Neural crest cell (in vitro differentiated cells): ENCODE results near the gene JPH4. TPM values are rescaled to one million over a fixed set of nuclear protein-coding genes. Genes with fewer than 3 reads are reported as not detected.

Experiments used
- DNase-seq: peaks from one replicate; pipeline ENCODE4 v3.0.0; 2021; ENCODE audit warnings: low read depth, mixed read lengths, low spot score
- H3K27ac Mint-ChIP-seq: one replicate; pipeline ENCODE4 v1.8.0; 2021; ENCODE audit warnings: mild to moderate bottlenecking, mixed read lengths; ENCODE audit not compliant: unreplicated experiment
- H3K27me3 Mint-ChIP-seq: 2 replicates; pipeline ENCODE4 v1.8.0; 2021; ENCODE audit warnings: low read depth, mild to moderate bottlenecking, mixed read lengths
- H3K36me3 Mint-ChIP-seq: 2 replicates; pipeline ENCODE4 v1.8.0; 2021; ENCODE audit warnings: low read depth, mild to moderate bottlenecking, mixed read lengths
- H3K4me1 Mint-ChIP-seq: 2 replicates; pipeline ENCODE4 v1.8.0; 2021; ENCODE audit warnings: mixed read lengths
- H3K4me3 Mint-ChIP-seq: one replicate; pipeline ENCODE4 v1.8.0; 2021; ENCODE audit warnings: mild to moderate bottlenecking, mixed read lengths
- H3K9me3 Mint-ChIP-seq: 2 replicates; pipeline ENCODE4 v1.8.0; 2021; ENCODE audit warnings: mixed read lengths
- CTCF ChIP-seq: fragments of 200-600 bp; sonication (generic); conservative IDR thresholded peaks from 2 replicates; pipeline ENCODE4 v1.5.0; 2021; ENCODE audit warnings: antibody characterized with exemption, mild to moderate bottlenecking
- total RNA-seq: library from RNA; stranded (reverse); gene quantifications from 2 replicates; pipeline ENCODE4 v1.2.1, GENCODE V29; 2021

JPH4 gene
- total RNA-seq, 1 donor from 2014 or later = 1.4 TPM

DNA sequence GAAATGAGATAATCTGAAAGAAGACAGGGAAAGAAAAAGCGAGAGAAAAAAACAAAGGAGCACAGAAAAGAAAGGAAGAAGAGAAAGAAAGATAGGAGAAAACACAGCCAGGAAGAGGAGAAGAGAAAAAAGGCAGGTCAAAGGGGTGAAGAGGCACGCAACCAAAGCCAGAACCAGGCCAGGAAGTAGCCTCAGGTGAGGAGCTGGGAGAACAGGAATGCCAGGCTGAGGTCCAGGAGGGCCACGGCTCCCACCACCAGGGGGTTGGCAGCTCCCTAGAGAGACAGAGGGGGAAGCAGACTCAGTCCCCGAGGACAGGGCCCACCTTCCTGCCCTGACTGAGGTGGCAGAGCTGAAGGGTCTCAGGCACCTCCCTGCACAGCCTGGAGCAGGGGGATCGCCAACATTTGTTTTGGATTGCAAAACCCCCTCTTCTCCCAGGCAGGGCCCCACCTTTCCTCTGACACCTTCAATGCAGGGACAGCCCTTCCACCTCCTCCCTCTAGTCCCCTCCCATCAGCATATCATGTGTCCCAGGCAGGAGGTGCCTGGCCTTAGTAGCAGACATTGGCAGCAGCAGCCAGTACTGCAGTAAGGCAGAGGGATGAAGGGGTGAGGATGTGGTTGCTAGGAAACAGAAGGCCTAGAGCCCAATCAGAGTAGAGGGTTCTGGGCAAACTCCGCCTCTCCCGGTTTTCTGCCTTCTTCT lies 9.0 kb downstream of the JPH4 start:
- Mint-ChIP-seq H3K27me3 (peaks cover 53% of the 10 kb centered on the region), H3K4me1 (peaks cover 33% of the 10 kb centered on the region), H3K27ac (no peak overlapping the region), H3K4me3 (peak overlapping the region; percentile 41), H3K9me3 (no peaks in the 10 kb centered on the region), H3K36me3 (no peaks in the 10 kb centered on the region)
- no peak for TF ChIP-seq CTCF
- no peak for DNase-seq

DNA sequence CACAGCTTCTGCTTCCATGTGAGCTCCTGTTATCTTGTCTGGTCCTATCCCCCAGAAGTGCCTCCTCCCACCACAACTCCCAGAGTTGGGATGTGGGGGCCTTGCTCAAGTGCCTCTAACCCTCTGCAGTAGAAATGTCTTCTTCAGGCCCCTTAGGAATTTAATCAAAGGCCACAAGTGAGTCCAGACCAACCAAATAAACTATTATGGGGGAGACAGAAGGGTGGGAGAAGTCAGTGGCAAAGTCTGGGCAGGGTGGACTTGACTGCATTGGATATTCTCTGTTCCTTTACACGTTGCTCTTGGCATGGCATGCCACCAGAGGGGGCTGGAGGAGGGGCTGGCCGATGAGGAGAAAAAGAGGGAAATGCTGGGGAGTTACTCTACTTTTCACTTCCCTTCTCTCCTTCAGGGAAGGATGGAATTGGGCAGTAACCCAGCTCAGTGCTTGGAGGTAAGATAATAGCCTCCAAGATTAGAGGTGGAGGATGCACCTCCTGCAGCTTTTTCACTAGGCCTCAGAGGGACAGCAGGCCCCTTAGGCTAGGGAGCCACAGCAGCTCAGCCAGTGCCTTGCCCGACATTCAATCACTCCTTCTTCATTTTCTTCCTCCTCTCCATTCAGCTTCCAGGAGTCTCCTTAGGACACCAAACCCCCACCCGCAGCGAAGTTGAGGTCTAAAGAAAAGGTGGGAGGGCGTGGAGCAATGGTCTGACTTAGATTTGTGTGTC lies 9.8 kb downstream of the JPH4 start:
- peaks cover 32% of the 10 kb centered on the region for H3K4me1 Mint-ChIP-seq
- H3K27ac Mint-ChIP-seq = no peak overlapping the region

GRCh38 chr14:23568021-23568599 lies 10.5 kb downstream of the JPH4 start:
- H3K27me3 Mint-ChIP-seq = peaks cover 39% of the 10 kb centered on the region
- H3K36me3 Mint-ChIP-seq = no peaks in the 10 kb centered on the region
- H3K9me3 Mint-ChIP-seq = no peaks in the 10 kb centered on the region
- TF ChIP-seq CTCF = no peak
- H3K27ac Mint-ChIP-seq = no peak overlapping the region
- peak overlapping the region; percentile 93 for H3K4me3 Mint-ChIP-seq
- DNase-seq = no peak
- peaks cover 29% of the 10 kb centered on the region for H3K4me1 Mint-ChIP-seq

More for the DNA sequence above, 9.8 kb downstream of the JPH4 start:
- peaks cover 46% of the 10 kb centered on the region for H3K27me3 Mint-ChIP-seq
- H3K4me3 Mint-ChIP-seq = peak overlapping the region; percentile 65
- peak; percentile 51 for TF ChIP-seq CTCF
- no peaks in the 10 kb centered on the region for H3K9me3 Mint-ChIP-seq
- H3K36me3 Mint-ChIP-seq = no peaks in the 10 kb centered on the region
- no peak for DNase-seq

- Mint-ChIP-seq H3K27ac (peak within 1 kb of the TSS; percentile 20), H3K4me1 (peaks cover 34% of the 10 kb centered on the region), H3K36me3 (no peaks in the 10 kb centered on the region), H3K27me3 (peaks cover 32% of the 10 kb centered on the region), H3K4me3 (peak within 1 kb of the TSS; percentile 93), H3K9me3 (no peaks in the 10 kb centered on the region)
- no peak for TF ChIP-seq CTCF
- peak; percentile 53 for DNase-seq
Measured at GRCh38 chr14:23567186-23568020, 11.2 kb downstream of the JPH4 start, which contains the start of gene AP1G2. AP1G2 (minus strand) TSS chr14:23567791; CDS start chr14:23567314, 477 bp downstream.

- Mint-ChIP-seq H3K36me3 (no peaks in the 10 kb centered on the region), H3K27me3 (peaks cover 26% of the 10 kb centered on the region), H3K4me1 (peaks cover 34% of the 10 kb centered on the region), H3K4me3 (peak overlapping the region; percentile 93), H3K9me3 (no peaks in the 10 kb centered on the region), H3K27ac (no peak overlapping the region)
- DNase-seq = no peak
- TF ChIP-seq CTCF = peak; percentile 25
Measured at GRCh38 chr14:23566778-23567185, 11.8 kb downstream of the JPH4 start.
